Hepatocyte (in vitro differentiated cells): ENCODE measurements around the gene SETD7.

Experiments used
- CTCF ChIP-seq: fragments of 200-600 bp; sonication (generic); IDR thresholded peaks from 2 replicates; pipeline ENCODE4 v1.5.1; 2016; ENCODE audit warnings: antibody characterized with exemption, mild to moderate bottlenecking; ENCODE audit not compliant: poor library complexity
- EZH2 ChIP-seq: fragments of 200-600 bp; sonication (generic); IDR thresholded peaks from 2 replicates; pipeline ENCODE4 v1.6.1; 2016; ENCODE audit warnings: antibody characterized with exemption, mild to moderate bottlenecking, borderline replicate concordance

DNA sequence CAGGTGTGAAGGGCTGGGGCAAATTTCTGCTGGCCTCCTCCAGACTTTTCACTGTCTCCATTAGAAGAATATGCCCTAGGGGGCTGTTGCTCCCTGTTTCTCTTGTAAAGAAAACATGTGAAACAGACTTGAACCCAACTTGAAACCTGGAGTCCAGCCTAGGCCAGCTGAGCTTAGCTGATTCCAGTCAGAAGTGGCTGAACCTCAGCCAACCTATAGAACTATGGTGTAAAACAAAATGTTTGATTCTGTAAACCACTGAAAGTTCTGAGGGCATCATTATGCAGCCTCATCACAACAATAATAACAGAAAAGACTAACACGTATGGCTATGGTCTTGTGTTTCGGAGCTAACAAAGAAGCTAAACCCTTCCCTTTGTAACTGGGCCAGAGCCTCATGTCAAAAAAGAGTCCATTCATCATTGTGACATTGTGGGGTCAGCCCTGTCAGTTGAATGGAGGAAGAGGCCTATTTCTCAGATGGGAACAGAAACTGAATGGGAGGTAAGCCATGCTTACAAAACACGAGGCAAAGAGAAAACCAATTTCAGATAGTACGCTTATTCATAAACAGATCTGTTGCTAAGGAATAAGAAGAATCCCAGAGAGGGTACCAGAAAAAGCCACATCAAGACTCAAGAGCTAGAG, 34.1 kb downstream of the SETD7 start:
- TF ChIP-seq CTCF = no peak
- no peak for TF ChIP-seq EZH2
